ENCODE data around the gene NABP2. TPM values are rescaled to one million over a fixed set of nuclear protein-coding genes. Genes with fewer than 3 reads are reported as not detected.
"Not testable (repeated sequence)": the region's sequence is repeated elsewhere in the genome, so short reads cannot be mapped to it uniquely, and the experiment has no call there.

The NABP2 gene
- total RNA-seq, 1 experiment from 2014 or later = 43.2 TPM

DNA sequence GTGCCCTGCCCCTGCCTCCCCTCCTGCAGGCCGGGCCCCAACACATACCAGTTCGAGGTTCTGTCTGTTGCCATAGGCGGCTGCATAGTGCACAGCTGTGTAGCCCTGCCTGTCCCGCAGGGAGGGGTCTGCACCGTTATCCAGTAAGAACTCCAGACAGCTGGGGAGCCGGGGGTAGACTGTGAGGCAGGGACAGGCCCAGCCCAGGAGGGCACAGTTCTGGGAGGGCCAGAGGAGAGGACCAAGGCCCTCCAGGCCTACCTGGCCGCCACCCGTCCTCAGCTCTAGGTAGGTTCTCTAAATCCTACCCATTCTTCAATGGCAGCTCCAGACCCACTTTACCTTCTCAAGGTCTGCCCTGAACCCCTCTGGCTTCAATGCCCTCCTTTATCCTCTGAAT lies 24.6 kb downstream of the NABP2 start:
- H3K9me3 ChIP-seq (replicated peaks) = no peaks in the 10 kb centered on the region
- no peak overlapping the region for H3K27ac ChIP-seq
- no peak for DNase-seq

DNA sequence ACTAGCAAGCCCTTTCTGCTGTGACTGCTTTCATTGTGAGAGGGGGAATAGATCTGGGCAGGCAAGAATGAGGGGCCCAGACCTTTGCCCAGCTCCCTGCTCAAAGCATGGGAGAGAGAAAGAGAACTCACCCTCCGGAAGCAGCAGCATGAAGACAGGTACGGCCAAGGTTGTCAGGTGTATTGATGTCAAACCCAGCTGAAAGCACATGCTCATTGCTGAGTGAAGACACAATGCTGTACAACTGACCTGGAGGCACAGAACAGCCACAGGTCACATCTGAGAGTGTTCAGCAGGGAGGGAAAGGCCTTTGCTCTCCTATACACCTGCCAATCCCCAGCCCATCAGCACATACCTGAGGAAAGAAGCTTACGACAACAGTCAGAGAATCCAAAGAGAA lies 28.5 kb downstream of the NABP2 start:
- Histone ChIP-seq H3K27me3 (no peaks in the 10 kb centered on the region), H3K4me1 (0 out of 2 replicates have a peak, but pooled peaks cover 7% of the 10 kb centered on the region), H3K36me3 (peaks cover 45% of the 10 kb centered on the region), H3K9me3 (replicated peaks) (no peaks in the 10 kb centered on the region), H3K4me3 (no peak overlapping the region), H3K27ac (no peak overlapping the region)
- no peak for DNase-seq

More for the DNA sequence above, 24.6 kb downstream of the NABP2 start:
- Histone ChIP-seq H3K4me3 (no peak overlapping the region), H3K27me3 (no peaks in the 10 kb centered on the region), H3K4me1 (no peaks in the 10 kb centered on the region), H3K36me3 (peaks cover 62% of the 10 kb centered on the region)

DNA sequence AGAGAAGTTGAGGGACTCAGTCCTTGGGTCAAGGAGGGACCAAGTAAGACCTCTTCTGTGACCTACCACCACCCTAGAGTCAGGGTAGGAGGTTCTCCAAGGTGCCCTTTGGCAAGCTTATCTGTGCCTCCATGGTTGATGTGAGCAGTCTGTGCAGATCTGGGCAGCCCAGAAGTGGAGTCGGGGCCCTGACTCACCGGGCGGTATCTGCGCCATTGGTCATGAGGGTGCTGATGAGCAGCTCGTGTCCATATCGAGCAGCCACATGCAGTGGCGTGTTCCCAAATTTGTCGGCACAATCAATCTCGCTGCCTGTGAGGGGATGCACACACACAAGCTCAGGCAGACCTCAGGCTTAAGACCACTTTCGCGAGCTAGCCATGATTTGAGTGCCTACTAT lies 28.9 kb downstream of the NABP2 start:
- 0 out of 2 replicates have a peak, but pooled peaks cover 7% of the 10 kb centered on the region for H3K4me1 ChIP-seq
- DNase-seq = no peak
- H3K36me3 ChIP-seq = peaks cover 45% of the 10 kb centered on the region
- H3K27ac ChIP-seq = no peak overlapping the region
- H3K27me3 ChIP-seq = no peaks in the 10 kb centered on the region
- no peak overlapping the region for H3K4me3 ChIP-seq
- no peaks in the 10 kb centered on the region for H3K9me3 ChIP-seq (replicated peaks)

DNA sequence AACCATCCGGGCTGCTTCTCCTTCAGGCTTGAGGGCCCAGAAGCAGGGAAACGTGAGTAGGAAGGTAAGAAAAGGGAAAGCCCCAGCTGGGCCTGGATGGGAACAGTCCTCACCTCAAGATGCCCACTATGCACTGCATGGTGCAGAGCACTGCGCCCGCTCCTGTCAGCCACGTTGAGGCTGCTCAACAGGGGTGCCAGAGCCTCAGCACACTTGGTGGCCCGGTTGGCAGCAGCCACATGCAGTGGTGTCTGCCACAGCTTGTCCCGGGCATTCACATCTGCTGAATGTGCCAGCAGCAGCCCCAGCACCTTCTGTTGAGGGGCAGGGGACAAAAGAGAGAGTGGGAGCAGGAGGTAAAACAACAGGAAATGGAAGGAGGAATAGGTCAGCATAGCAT lies 31.5 kb downstream of the NABP2 start:
- no peak overlapping the region for H3K4me3 ChIP-seq
- peaks cover 26% of the 10 kb centered on the region for H3K36me3 ChIP-seq
- H3K27me3 ChIP-seq = no peaks in the 10 kb centered on the region
- DNase-seq = no peak
- H3K9me3 ChIP-seq (replicated peaks) = no peaks in the 10 kb centered on the region
- H3K4me1 ChIP-seq = 0 out of 2 replicates have a peak, but pooled peaks cover 7% of the 10 kb centered on the region
- no peak overlapping the region for H3K27ac ChIP-seq

DNA sequence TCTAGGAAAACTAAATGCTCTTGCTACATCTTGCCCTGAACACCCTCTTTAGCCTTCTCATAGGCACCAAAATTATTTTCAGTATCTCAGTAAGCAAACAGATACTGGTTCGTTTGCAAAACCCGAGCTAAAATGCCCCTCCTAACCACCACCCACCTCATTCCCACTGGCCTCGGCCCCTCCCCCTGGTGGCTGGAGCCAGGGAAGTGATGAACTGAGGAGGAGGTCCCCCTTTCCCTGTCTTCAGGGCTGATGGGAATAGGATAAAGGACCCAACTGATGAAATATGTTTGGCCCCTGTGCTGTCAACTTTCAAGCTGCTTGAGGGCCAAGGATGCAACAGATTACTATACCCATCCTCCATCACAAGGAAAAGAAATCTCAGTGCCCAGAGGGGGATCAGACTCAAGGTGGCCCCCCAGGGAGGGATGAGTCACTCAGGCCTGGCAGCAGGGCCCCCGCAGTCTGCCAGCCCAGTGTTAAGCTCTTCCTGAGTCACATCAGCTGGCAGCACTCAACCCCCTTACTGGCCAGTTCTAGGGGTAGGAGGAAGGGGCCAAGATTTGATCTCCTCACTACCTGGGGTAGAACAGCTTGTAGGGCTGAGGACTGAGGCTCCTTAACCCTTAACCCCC lies 32.3 kb downstream of the NABP2 start:
- peaks cover 19% of the 10 kb centered on the region for H3K36me3 ChIP-seq
- no peak overlapping the region for H3K27ac ChIP-seq
- H3K4me3 ChIP-seq = no peak overlapping the region
- no peaks in the 10 kb centered on the region for H3K27me3 ChIP-seq
- H3K9me3 ChIP-seq (replicated peaks) = no peaks in the 10 kb centered on the region
- peaks cover 9% of the 10 kb centered on the region; the same call in 1 of the 2 replicates for H3K4me1 ChIP-seq
- DNase-seq = no peak

DNA sequence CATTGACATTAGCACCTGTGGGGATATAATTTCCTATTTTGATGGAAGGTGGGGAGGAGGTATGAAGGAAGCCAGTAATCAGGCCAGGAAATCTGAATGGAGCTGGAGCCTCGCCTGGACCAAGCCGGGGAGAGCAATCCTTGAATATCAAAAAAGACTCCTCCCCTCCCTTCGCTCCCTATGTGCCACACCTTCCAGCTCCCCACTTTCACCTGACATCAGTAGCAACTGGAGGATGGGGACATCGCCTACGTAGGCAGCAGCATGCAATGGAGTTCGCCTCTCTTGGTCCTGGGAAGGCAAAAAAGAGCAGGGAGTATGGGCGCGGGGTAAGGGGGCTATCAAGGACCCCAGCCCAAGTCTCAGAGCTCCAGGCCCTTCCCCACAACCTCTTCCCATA lies 32.9 kb downstream of the NABP2 start:
- peaks cover 17% of the 10 kb centered on the region for H3K36me3 ChIP-seq
- DNase-seq = no peak
- peak overlapping the region; percentile 87 for H3K4me3 ChIP-seq
- no peaks in the 10 kb centered on the region for H3K9me3 ChIP-seq (replicated peaks)
- H3K4me1 ChIP-seq = peaks cover 13% of the 10 kb centered on the region; the same call in 1 of the 2 replicates
- no peak overlapping the region for H3K27ac ChIP-seq
- H3K27me3 ChIP-seq = no peaks in the 10 kb centered on the region

DNA sequence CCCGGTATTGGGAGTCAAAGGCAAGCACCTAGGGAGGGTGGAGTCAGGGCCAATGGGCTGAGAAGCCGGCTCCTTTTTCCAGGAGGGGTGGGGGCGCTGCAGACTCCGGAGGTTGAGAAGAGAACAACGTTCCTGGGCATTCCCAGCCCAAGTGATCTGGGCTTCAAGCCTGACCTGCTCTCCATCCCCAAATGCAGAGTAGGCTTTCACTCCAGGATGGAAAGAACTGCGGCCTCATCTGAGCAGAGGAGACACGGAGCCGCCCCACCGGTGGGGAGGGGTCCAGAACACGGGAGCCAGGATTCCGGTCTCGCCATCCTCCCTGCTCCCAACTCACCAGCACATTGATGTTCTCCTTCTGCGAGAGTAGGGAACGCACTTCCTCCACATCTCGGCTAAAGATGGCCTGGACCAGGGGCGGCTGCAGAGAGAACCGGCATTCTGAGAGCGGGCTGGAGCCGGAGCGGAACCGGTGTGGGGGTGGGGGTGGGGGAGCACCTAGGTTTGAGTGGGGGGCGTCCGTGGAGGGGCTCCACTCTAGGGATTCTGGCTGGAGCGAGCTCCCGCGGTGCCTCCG lies 33.4 kb downstream of the NABP2 start:
- no peaks in the 10 kb centered on the region for H3K27me3 ChIP-seq
- H3K27ac ChIP-seq = peak overlapping the region; percentile 37; the same call in 1 of the 2 replicates
- DNase-seq = peak; percentile 38 to 58
- peaks cover 15% of the 10 kb centered on the region; the same call in 1 of the 2 replicates for H3K4me1 ChIP-seq
- no peaks in the 10 kb centered on the region for H3K9me3 ChIP-seq (replicated peaks)
- peaks cover 17% of the 10 kb centered on the region for H3K36me3 ChIP-seq
- peak overlapping the region; percentile 87 for H3K4me3 ChIP-seq

DNA sequence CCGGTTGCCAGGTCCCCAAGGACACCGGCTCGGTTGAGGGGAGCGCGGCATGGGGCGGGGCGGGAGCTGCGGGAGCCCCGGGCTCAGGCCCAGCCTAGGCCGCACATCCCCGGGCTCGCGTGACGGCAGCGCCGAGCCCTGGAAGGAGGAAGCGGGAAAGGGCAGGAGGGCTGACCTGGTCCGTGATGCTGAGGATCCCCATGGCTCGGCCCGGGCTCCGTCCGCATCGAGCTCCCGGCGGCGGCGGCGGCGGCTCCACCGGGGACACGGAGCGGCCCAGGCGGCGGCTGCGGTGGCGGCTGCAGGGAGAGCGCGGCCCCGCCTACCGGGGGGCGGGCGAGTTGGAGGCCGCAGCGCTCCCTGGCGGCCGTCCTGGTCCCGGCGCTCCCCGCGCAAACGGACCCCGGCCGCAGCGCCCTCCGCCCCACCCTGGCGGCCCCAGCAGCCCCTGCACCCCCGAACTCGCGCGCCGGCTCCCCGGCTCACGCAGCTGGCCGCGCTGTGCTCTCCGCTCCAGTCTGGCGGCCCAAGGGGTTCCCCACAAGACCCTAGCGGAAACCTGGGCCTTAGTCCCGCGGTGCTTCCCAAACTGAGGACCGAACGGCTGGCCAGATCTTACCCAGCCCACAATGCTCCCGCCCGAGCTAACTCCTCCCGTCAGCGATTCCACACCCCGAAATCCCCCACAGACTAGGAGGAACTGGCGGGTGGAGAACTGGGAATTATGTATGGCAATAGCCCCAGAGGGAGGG lies 34.1 kb downstream of the NABP2 start, which contains the start of gene ANKRD52:
Gene ANKRD52, minus strand, starts transcription at position 317 of the 752 bp plus-strand sequence. Its CDS starts 115 bp downstream, at position 202.
- peak; percentile 78 to 84 for DNase-seq
- peaks cover 13% of the 10 kb centered on the region for H3K36me3 ChIP-seq
- no peaks in the 10 kb centered on the region for H3K9me3 ChIP-seq (replicated peaks)
- peaks cover 15% of the 10 kb centered on the region; the same call in 1 of the 2 replicates for H3K4me1 ChIP-seq
- no peaks in the 10 kb centered on the region for H3K27me3 ChIP-seq
- peak within 1 kb of the TSS; percentile 72 for H3K27ac ChIP-seq
- peak within 1 kb of the TSS; percentile 87 for H3K4me3 ChIP-seq

DNA sequence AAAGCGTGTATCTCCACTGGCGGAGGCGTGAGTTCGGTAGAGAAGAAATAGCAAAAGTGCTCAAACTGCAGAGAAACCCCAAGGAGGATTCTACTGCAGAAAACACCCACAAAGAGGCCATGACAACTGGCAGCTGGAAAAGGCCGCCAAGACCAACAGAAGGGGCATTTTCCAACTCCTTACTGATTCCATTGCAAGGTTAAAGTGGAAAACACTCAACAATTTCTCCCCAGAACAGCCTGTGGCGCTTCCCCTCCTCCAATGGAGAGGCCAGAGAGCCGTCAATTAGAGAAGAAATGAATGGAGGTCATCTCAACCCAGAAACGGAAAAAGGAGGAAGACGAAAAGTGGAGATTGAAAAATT lies 34.7 kb downstream of the NABP2 start:
- H3K4me1 ChIP-seq = peaks cover 15% of the 10 kb centered on the region; the same call in 1 of the 2 replicates
- H3K27ac ChIP-seq = peak overlapping the region; percentile 72
- H3K4me3 ChIP-seq = peak overlapping the region; percentile 87
- no peaks in the 10 kb centered on the region for H3K27me3 ChIP-seq
- H3K9me3 ChIP-seq (replicated peaks) = no peaks in the 10 kb centered on the region
- peaks cover 9% of the 10 kb centered on the region for H3K36me3 ChIP-seq
- no peak for DNase-seq

DNA sequence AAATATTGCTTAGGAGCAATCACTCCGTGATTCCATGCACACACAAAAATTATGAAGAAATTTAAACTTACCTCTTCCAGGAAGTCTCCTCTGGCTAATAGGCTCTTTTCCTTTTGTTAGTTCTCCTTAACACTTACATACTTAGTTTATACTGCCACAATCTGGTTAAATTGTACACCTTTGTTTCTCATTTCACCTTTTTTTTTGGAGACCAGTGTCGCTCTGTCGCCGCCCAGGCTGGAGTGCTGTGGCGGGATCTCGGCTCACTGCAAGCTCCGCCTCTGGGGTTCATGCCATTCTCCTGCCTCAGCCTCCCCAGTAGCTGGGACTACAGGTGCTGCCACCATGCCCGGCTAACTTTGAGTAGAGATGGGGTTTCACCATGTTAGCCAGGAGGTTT lies 36.2 kb downstream of the NABP2 start:
- no peak overlapping the region for H3K4me3 ChIP-seq
- no peaks in the 10 kb centered on the region for H3K27me3 ChIP-seq
- DNase-seq = no peak
- H3K9me3 ChIP-seq (replicated peaks) = no peaks in the 10 kb centered on the region
- H3K27ac ChIP-seq = no peak overlapping the region
- peaks cover 15% of the 10 kb centered on the region; the same call in 1 of the 2 replicates for H3K4me1 ChIP-seq
- H3K36me3 ChIP-seq = peaks cover 6% of the 10 kb centered on the region; the same call in 1 of the 2 replicates

DNA sequence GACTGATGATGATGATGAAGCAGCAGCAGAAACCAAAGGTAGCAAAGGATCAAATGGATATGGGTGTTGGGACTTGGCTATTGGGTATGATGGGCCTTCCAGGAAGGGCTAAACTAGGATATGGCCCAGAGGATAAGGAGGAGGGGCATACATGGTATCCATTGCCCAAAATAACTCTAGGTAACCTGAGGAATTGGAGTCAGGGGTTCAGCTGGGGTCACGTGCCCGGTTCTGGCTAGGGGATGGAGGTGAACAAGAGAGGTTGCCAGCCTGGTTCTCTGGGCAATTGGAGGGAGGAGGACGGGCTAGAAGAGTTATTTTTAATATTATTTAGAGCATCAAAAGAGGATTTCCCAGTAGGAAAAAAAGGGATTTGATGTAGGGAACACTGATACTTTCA lies 36.8 kb downstream of the NABP2 start:
- Histone ChIP-seq H3K4me1 (peaks cover 15% of the 10 kb centered on the region; the same call in 1 of the 2 replicates), H3K27me3 (no peaks in the 10 kb centered on the region), H3K36me3 (0 out of 2 replicates have a peak, but pooled peaks cover 6% of the 10 kb centered on the region), H3K4me3 (no peak overlapping the region), H3K27ac (no peak overlapping the region; the same call in 1 of the 2 replicates), H3K9me3 (replicated peaks) (no peaks in the 10 kb centered on the region)
- no peak for DNase-seq

DNA sequence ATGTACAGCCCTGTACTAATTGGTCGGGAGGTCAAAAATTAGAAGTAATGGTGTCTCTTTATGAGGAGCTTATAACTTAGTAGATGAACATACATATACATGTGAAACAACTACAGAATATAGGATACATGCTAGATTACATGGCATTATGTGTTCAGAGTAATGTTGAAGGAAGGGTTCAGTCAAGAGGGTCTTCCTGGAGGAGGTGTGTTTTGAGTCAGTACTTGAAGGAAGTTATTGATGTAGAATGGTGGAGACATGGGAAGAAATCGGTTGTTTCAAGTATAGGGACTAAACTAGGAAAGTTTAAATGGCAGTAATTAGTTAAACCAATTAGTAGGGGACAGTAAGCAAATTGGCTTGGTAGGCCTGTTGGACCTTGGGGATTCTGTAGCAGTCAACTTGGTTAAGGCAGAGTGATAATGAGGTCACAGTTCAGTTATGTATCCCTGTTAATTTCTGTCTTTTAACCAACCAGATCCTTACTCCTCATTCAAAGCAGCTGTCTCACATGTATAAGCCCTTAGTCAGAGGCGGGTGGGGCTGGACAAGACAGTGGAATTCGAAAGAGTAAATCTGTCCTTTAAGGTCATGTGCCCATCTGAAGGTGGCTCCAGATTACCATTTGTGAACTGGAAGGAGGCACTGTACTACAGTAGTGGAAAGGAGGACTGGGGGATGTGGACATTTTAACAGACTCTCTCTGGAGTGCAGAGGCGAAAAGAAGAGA lies 37.5 kb downstream of the NABP2 start:
- H3K4me3 ChIP-seq = no peak overlapping the region
- peak overlapping the region; percentile 41 for H3K27ac ChIP-seq
- DNase-seq = peak; percentile 47 to 57
- no peaks in the 10 kb centered on the region for H3K27me3 ChIP-seq
- no peaks in the 10 kb centered on the region for H3K9me3 ChIP-seq (replicated peaks)
- H3K4me1 ChIP-seq = peaks cover 13% of the 10 kb centered on the region; the same call in 1 of the 2 replicates
- no peaks in the 10 kb centered on the region for H3K36me3 ChIP-seq

DNA sequence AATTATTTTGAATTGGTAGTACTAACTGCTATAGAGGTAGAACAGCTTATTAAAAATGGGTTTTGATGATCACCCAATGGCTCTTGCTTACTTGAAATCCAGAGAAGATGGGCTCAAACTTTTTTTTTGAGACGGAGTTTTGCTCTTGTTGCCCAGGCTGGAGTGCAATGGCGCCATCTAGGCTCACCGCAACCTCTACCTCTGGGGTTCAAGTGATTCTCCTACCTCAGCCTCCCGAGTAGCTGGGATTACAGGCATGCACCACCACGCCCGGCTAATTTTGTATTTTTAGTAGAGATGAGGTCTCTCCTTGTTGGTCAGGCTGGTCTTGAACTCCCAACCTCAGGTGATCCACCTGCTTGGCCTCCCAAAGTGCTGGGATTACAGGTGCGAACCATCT lies 38.8 kb downstream of the NABP2 start:
- H3K4me1 ChIP-seq; H3K9me3 ChIP-seq (replicated peaks); H3K27ac ChIP-seq; DNase-seq; H3K4me3 ChIP-seq; H3K27me3 ChIP-seq; H3K36me3 ChIP-seq: not testable (repeated sequence)

DNA sequence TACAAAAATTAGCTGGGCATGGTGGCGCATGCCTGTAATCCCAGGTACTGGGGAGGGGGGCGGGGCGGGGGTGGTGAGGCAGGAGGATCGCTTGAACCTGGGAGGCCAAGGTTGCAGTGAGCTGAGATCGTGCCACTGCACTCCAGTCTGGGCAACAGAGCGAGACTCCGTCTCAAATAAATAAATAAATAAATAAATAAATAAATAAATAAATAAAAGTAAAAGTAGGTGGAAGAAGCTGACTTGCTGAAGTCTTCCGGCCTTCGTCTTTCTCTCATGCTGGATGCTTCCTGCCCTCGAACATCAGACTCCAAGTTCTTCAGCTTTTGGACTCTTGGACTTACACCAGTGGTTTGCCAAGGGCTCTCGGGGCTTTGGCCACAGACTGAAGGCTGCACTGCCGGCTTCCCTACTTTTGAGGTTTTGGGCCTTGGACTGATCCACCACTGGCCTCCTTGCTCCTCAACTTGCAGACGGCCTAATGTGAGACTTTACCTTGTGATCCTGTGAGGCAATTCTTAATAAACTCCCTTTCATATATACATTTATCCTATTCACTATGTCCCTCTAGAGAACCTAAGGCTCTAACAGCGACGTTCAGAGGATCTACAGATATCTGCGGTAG lies 42.0 kb downstream of the NABP2 start:
- not testable (repeated sequence) for H3K27ac ChIP-seq; DNase-seq; H3K4me1 ChIP-seq; H3K27me3 ChIP-seq; H3K9me3 ChIP-seq (replicated peaks)
- Histone ChIP-seq H3K4me3 (peak overlapping the region; percentile 68), H3K36me3 (peaks cover 15% of the 10 kb centered on the region)
